GM23338 (cell line): ENCODE measurements around the gene ABCA5.
"Not testable (repeated sequence)": the region's sequence is repeated elsewhere in the genome, so short reads cannot be mapped to it uniquely, and the experiment has no call there.

Source experiments
- CREB1 ChIP-seq: fragments of 250-450 bp; sonication (Bioruptor Pico); IDR thresholded peaks from 2 replicates; pipeline ENCODE4 v1.5.0; 2020; ENCODE audit warnings: low read depth, mild to moderate bottlenecking, moderate library complexity
- EZH2 ChIP-seq: fragments of 200-600 bp; sonication (generic); IDR thresholded peaks from one replicate; pipeline ENCODE4 v1.8.0; 2017; ENCODE audit warnings: antibody characterized with exemption, mild to moderate bottlenecking, low read depth; ENCODE audit not compliant: unreplicated experiment
- EZH2phosphoT487 ChIP-seq: fragments of 200-600 bp; sonication (generic); IDR thresholded peaks from one replicate; pipeline ENCODE4 v1.8.1; 2018; ENCODE audit warnings: antibody characterized with exemption; ENCODE audit not compliant: unreplicated experiment
- JUNB ChIP-seq: IDR thresholded peaks from one replicate; pipeline ENCODE4 v1.6.1; 2016; ENCODE audit warnings: antibody characterized with exemption; ENCODE audit not compliant: unreplicated experiment
- POLR2AphosphoS5 ChIP-seq: IDR thresholded peaks from 2 replicates; pipeline ENCODE4 v1.6.1; 2016; ENCODE audit warnings: antibody characterized with exemption, low read depth
- TF ChIP-seq, protein P1 (sequence below): IDR thresholded peaks from one replicate; pipeline ENCODE4 v1.6.1; 2018; ENCODE audit warnings: antibody characterized with exemption; ENCODE audit not compliant: unreplicated experiment
- TF ChIP-seq, protein P2 (sequence below), 2 experiments: fragments of 200-600 bp in 1 of 2; sonication (generic) in 1 of 2; conservative IDR thresholded peaks; 2 replicates each; pipeline versions ENCODE4 v1.5.1 to v1.6.1; 2016 to 2017; ENCODE audit warnings: antibody characterized with exemption in 2 of 2, low read depth in 2 of 2, mild to moderate bottlenecking in 2 of 2, moderate library complexity in 1 of 2
- TF ChIP-seq, protein P3 (sequence below): IDR thresholded peaks from 2 replicates; pipeline ENCODE4 v1.6.1; 2016; ENCODE audit warnings: antibody characterized with exemption

DNA sequence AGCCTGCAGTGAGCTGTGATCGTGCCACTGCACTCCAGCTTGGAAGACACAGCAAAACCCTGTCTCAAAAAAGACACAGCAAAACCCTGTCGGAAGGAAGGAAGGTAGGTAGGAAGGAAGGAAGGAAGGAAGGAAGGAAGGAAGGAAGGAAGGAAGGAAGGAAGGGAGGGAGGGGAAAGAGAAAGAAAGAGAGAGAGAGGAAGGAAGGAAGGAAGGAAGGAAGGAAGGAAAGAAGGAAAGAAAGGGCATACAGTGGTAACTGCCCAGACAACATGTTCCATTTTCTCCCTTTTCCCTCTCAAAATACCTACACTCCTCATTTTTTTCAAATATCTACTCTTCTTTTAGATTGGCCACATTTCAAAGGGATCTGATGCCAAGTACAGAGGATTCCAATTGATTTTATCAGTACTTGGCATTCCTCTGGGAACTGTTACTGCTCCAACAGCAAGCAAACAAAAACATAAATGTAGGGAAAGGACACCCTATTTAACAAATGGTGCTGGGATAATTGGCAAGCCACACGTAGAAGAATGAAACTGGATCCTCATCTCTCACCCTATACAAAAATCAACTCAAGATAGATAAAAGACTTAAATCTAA, 28.7 kb downstream of the ABCA5 start:
- TF ChIP-seq, protein P1, sequence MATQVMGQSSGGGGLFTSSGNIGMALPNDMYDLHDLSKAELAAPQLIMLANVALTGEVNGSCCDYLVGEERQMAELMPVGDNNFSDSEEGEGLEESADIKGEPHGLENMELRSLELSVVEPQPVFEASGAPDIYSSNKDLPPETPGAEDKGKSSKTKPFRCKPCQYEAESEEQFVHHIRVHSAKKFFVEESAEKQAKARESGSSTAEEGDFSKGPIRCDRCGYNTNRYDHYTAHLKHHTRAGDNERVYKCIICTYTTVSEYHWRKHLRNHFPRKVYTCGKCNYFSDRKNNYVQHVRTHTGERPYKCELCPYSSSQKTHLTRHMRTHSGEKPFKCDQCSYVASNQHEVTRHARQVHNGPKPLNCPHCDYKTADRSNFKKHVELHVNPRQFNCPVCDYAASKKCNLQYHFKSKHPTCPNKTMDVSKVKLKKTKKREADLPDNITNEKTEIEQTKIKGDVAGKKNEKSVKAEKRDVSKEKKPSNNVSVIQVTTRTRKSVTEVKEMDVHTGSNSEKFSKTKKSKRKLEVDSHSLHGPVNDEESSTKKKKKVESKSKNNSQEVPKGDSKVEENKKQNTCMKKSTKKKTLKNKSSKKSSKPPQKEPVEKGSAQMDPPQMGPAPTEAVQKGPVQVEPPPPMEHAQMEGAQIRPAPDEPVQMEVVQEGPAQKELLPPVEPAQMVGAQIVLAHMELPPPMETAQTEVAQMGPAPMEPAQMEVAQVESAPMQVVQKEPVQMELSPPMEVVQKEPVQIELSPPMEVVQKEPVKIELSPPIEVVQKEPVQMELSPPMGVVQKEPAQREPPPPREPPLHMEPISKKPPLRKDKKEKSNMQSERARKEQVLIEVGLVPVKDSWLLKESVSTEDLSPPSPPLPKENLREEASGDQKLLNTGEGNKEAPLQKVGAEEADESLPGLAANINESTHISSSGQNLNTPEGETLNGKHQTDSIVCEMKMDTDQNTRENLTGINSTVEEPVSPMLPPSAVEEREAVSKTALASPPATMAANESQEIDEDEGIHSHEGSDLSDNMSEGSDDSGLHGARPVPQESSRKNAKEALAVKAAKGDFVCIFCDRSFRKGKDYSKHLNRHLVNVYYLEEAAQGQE = not testable (repeated sequence)
- TF ChIP-seq, protein P2, sequence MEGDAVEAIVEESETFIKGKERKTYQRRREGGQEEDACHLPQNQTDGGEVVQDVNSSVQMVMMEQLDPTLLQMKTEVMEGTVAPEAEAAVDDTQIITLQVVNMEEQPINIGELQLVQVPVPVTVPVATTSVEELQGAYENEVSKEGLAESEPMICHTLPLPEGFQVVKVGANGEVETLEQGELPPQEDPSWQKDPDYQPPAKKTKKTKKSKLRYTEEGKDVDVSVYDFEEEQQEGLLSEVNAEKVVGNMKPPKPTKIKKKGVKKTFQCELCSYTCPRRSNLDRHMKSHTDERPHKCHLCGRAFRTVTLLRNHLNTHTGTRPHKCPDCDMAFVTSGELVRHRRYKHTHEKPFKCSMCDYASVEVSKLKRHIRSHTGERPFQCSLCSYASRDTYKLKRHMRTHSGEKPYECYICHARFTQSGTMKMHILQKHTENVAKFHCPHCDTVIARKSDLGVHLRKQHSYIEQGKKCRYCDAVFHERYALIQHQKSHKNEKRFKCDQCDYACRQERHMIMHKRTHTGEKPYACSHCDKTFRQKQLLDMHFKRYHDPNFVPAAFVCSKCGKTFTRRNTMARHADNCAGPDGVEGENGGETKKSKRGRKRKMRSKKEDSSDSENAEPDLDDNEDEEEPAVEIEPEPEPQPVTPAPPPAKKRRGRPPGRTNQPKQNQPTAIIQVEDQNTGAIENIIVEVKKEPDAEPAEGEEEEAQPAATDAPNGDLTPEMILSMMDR (conservative IDR thresholded peaks at IDR 0.05; ENCODE audit: low read depth in 2 of 2) = not testable (repeated sequence)
- not testable (repeated sequence) for TF ChIP-seq JUNB; EZH2; EZH2phosphoT487; POLR2AphosphoS5; CREB1 (CRISPR knock-in tag)
- TF ChIP-seq, protein P3, sequence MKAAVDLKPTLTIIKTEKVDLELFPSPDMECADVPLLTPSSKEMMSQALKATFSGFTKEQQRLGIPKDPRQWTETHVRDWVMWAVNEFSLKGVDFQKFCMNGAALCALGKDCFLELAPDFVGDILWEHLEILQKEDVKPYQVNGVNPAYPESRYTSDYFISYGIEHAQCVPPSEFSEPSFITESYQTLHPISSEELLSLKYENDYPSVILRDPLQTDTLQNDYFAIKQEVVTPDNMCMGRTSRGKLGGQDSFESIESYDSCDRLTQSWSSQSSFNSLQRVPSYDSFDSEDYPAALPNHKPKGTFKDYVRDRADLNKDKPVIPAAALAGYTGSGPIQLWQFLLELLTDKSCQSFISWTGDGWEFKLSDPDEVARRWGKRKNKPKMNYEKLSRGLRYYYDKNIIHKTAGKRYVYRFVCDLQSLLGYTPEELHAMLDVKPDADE = not testable (repeated sequence)
